Neural cell (in vitro differentiated cells): ENCODE data around the gene CDH6. TPM values are rescaled to one million over a fixed set of nuclear protein-coding genes. Genes with fewer than 3 reads are reported as not detected.

Experiments
- H2AFZ ChIP-seq: fragments of 200-600, 300-800 bp; sonication (generic), shearing (Covaris generic); 2 replicates; pipeline ENCODE4 v1.6.0; 2014; ENCODE audit warnings: low read depth, mild to moderate bottlenecking, antibody characterized with exemption, low read length, moderate library complexity
- H3F3A ChIP-seq: fragments of 200-600 bp; shearing (Covaris generic); 2 replicates; pipeline ENCODE4 v1.6.1; 2016; ENCODE audit warnings: mild to moderate bottlenecking, moderate library complexity, mixed read lengths, antibody characterized with exemption, low read length; ENCODE audit not compliant: insufficient read depth, poor library complexity, severe bottlenecking
- H3K27ac ChIP-seq: fragments of 200-600, 300-800 bp; sonication (generic), shearing (Covaris generic); 2 replicates; pipeline ENCODE4 v1.5.1; 2014; ENCODE audit warnings: mild to moderate bottlenecking, low read length, moderate library complexity
- H3K27me3 ChIP-seq: fragments of 300-800, 200-600 bp; sonication (generic), shearing (Covaris generic); 2 replicates; pipeline ENCODE4 v1.6.0; 2014; ENCODE audit warnings: mild to moderate bottlenecking, low read depth, low read length, moderate library complexity; ENCODE audit not compliant: insufficient read depth
- H3K36me3 ChIP-seq: fragments of 300-800, 200-600 bp; sonication (generic), shearing (Covaris generic); 2 replicates; pipeline ENCODE4 v1.5.1; 2014; ENCODE audit warnings: mild to moderate bottlenecking, antibody characterized with exemption, low read length, moderate library complexity; ENCODE audit not compliant: insufficient read depth
- H3K4me2 ChIP-seq: fragments of 300-800, 200-600 bp; sonication (generic), shearing (Covaris generic); 2 replicates; pipeline ENCODE4 v1.6.0; 2014; ENCODE audit warnings: mild to moderate bottlenecking, low read length
- H3K4me3 ChIP-seq: fragments of 300-800, 200-600 bp; sonication (generic), shearing (Covaris generic); 2 replicates; pipeline ENCODE4 v1.5.1; 2014; ENCODE audit warnings: mild to moderate bottlenecking, low read length, moderate library complexity
- H3K79me2 ChIP-seq: fragments of 200-600 bp; shearing (Covaris generic); replicated peaks from 2 replicates; pipeline ENCODE4 v1.6.0; 2014; ENCODE audit warnings: mild to moderate bottlenecking, low read length, moderate library complexity; ENCODE audit not compliant: insufficient read depth
- H3K9ac ChIP-seq: fragments of 300-800, 200-600 bp; sonication (generic), shearing (Covaris generic); 2 replicates; pipeline ENCODE4 v1.6.1; 2016; ENCODE audit warnings: mild to moderate bottlenecking, low read length, mixed read lengths
- H3K9me2 ChIP-seq: fragments of 200-600 bp; shearing (Covaris generic); 2 replicates; pipeline ENCODE4 v1.6.1; 2016; ENCODE audit warnings: mild to moderate bottlenecking, low read length, mixed read lengths; ENCODE audit not compliant: insufficient read depth
- H3K9me3 ChIP-seq: fragments of 200-600, 300-800 bp; sonication (generic), shearing (Covaris generic); 2 replicates; pipeline ENCODE4 v1.6.1; 2016; ENCODE audit warnings: mild to moderate bottlenecking, mixed run types, low read length, moderate library complexity, mixed read lengths
- H4K20me1 ChIP-seq: fragments of 200-600 bp; shearing (Covaris generic); 2 replicates; pipeline ENCODE4 v1.6.1; 2016; ENCODE audit warnings: mild to moderate bottlenecking, mixed run types; ENCODE audit not compliant: insufficient read depth
- CTCF ChIP-seq: fragments of 450-650 bp; IDR thresholded peaks from 2 replicates; pipeline ENCODE4 v1.5.1; 2014; ENCODE audit warnings: antibody characterized with exemption, mild to moderate bottlenecking, moderate library complexity; ENCODE audit not compliant: poor library complexity, severe bottlenecking
- EP300 ChIP-seq: fragments of 450-650 bp; conservative IDR thresholded peaks from 2 replicates; pipeline ENCODE4 v1.6.1; 2014; ENCODE audit warnings: antibody characterized with exemption, mild to moderate bottlenecking, moderate library complexity; ENCODE audit not compliant: poor library complexity, severe bottlenecking
- EZH2 ChIP-seq: fragments of 200-600, 300-800 bp; shearing (Covaris generic), sonication (generic); IDR thresholded peaks from 2 replicates; pipeline ENCODE4 v1.6.1; 2014; ENCODE audit warnings: antibody characterized with exemption, low read length, borderline replicate concordance, mild to moderate bottlenecking; ENCODE audit not compliant: insufficient read depth, poor library complexity, severe bottlenecking
- MXI1 ChIP-seq: fragments of 450-650 bp; conservative IDR thresholded peaks from 2 replicates; pipeline ENCODE4 v1.6.1; 2014; ENCODE audit warnings: antibody characterized with exemption, mild to moderate bottlenecking; ENCODE audit not compliant: poor library complexity, severe bottlenecking
- POLR2AphosphoS5 ChIP-seq: IDR thresholded peaks from 2 replicates; pipeline ENCODE4 v1.6.1; 2012
- RAD21 ChIP-seq: fragments of 450-650 bp; conservative IDR thresholded peaks from 2 replicates; pipeline ENCODE4 v1.6.1; 2014; ENCODE audit warnings: antibody characterized with exemption, mild to moderate bottlenecking, moderate library complexity
- REST ChIP-seq: IDR thresholded peaks from 2 replicates; pipeline ENCODE4 v1.6.1; 2012; ENCODE audit warnings: borderline replicate concordance
- SMC3 ChIP-seq: fragments of 450-650 bp; conservative IDR thresholded peaks from 2 replicates; pipeline ENCODE4 v1.6.1; 2014; ENCODE audit warnings: antibody characterized with exemption, mild to moderate bottlenecking, moderate library complexity; ENCODE audit not compliant: poor library complexity
- TAF1 ChIP-seq: IDR thresholded peaks from 2 replicates; pipeline ENCODE4 v1.6.1; 2012; ENCODE audit warnings: low read depth
- polyA plus RNA-seq: library from polyadenylated mRNA; depleted of rRNA; stranded (reverse); fragments of >200 nt; gene quantifications from 2 replicates; pipeline ENCODE4 v1.2.3, GENCODE V29; 2014

CDH6 gene
- polyA plus RNA-seq, 1 donor from 2014 or later = 2.1 TPM

GRCh38 chr5:31186672-31187267 lies 6.7 kb upstream of the CDH6 start:
- peak; percentile 69 for TF ChIP-seq CTCF
- TF ChIP-seq SMC3 = peak; percentile 64
- peak; percentile 62 for TF ChIP-seq RAD21
- TF ChIP-seq TAF1 = no peak
- no peak for TF ChIP-seq POLR2AphosphoS5
- no peak for TF ChIP-seq MXI1
- no peak for TF ChIP-seq EZH2
- TF ChIP-seq REST = no peak
- no peak for TF ChIP-seq EP300

GRCh38 chr5:31187591-31187990 lies 5.9 kb upstream of the CDH6 start:
- H3K79me2 ChIP-seq = no peaks in the 10 kb centered on the region
- H2AFZ ChIP-seq = no peak overlapping the region
- H3K36me3 ChIP-seq = no peaks in the 10 kb centered on the region
- H3K4me2 ChIP-seq = no peak overlapping the region
- H3K9me2 ChIP-seq = no peaks in the 10 kb centered on the region
- no peaks in the 10 kb centered on the region for H4K20me1 ChIP-seq
- no peaks in the 10 kb centered on the region for H3K9me3 ChIP-seq
- peaks cover 2% of the 10 kb centered on the region for H3K27me3 ChIP-seq
- H3F3A ChIP-seq = no peaks in the 10 kb centered on the region
- no peak overlapping the region for H3K4me3 ChIP-seq
- TF ChIP-seq POLR2AphosphoS5 (no peak), EP300 (no peak), RAD21 (no peak), REST (no peak), EZH2 (no peak), TAF1 (no peak), CTCF (no peak)
- H3K27ac ChIP-seq = no peak overlapping the region
- no peak overlapping the region for H3K9ac ChIP-seq

More at GRCh38 chr5:31186672-31187267, 6.7 kb upstream of the CDH6 start:
- no peaks in the 10 kb centered on the region for H3K79me2 ChIP-seq
- no peak overlapping the region for H3K4me2 ChIP-seq
- no peaks in the 10 kb centered on the region for H4K20me1 ChIP-seq
- no peak overlapping the region for H3K9ac ChIP-seq
- no peaks in the 10 kb centered on the region for H3F3A ChIP-seq
- H3K4me3 ChIP-seq = no peak overlapping the region
- H3K9me3 ChIP-seq = no peaks in the 10 kb centered on the region
- no peaks in the 10 kb centered on the region for H3K27me3 ChIP-seq
- H3K27ac ChIP-seq = no peak overlapping the region
- H3K9me2 ChIP-seq = no peaks in the 10 kb centered on the region
- H3K36me3 ChIP-seq = no peaks in the 10 kb centered on the region
- no peak overlapping the region for H2AFZ ChIP-seq
